ENCODE data around the gene PSME3.
A peak's percentile ranks its signal among the peaks of the same experiment; 100 is the strongest.

The PSME3 gene

DNA sequence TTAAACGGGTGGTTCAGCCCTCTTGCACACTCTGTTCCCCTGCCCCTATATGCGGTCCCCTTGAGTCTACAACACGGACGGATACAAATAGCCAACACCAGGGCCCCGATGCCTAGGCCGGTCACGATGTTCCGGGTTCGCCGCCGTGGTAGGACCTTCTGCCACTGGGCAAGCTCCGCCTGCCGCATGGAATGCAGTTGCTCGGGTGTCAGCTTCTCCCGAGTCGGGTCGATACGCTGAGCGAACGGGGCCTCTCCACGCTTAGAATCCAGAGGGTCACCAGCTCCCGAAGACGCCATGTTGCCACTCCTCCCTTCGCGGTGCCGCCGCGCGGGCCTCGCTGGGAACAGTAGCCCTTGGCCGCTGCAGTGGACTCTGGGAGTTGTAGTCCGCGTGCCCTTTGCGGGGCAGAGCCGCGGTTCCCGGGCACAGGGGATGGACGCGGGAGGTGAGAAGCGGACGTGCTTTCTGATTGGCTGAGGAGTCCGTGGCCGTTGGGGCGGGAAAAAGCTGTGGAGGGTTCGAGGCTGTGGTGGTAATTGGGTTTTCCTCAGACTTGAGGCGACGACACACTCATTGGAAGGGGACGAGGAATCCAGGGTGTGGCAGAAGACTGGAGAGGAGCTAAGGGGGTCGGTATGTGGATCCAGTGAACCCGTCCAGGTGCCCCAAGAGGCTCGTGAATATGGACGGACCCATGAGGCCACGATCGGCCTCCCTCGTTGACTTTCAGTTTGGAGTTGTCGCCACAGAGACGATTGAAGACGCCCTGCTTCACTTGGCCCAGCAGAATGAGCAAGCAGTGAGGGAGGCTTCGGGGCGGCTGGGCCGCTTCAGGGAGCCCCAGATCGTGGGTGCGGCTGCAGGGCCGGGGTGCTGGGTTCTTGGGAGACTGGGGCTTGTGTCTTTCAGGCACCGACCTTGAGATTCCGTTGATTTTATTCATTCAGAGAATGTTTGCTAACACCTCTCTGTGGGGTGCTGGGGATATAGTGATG lies 34.5 kb upstream of the PSME3 start, which contains the start of the genes CNTD1 and COA3:
Gene CNTD1 (plus strand): TSS at position 479 of the 998 bp plus-strand sequence. CDS start 207 bp downstream, at position 686.
Gene COA3 (minus strand): TSS at position 322 of the 998 bp plus-strand sequence. CDS start 23 bp downstream, at position 299.
- DNase-seq (ENCODE audit: low spot score): peak; percentile 96
- TF ChIP-seq, protein P1, sequence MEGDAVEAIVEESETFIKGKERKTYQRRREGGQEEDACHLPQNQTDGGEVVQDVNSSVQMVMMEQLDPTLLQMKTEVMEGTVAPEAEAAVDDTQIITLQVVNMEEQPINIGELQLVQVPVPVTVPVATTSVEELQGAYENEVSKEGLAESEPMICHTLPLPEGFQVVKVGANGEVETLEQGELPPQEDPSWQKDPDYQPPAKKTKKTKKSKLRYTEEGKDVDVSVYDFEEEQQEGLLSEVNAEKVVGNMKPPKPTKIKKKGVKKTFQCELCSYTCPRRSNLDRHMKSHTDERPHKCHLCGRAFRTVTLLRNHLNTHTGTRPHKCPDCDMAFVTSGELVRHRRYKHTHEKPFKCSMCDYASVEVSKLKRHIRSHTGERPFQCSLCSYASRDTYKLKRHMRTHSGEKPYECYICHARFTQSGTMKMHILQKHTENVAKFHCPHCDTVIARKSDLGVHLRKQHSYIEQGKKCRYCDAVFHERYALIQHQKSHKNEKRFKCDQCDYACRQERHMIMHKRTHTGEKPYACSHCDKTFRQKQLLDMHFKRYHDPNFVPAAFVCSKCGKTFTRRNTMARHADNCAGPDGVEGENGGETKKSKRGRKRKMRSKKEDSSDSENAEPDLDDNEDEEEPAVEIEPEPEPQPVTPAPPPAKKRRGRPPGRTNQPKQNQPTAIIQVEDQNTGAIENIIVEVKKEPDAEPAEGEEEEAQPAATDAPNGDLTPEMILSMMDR (IDR thresholded peaks at IDR 0.05; ENCODE audit: borderline replicate concordance, control extremely low read depth, extremely low read depth, insufficient read depth, missing control alignments): no peak
- in situ Hi-C loops (cut with MboI; ENCODE audit: low sequenced_read_pairs, unreplicated experiment): no loop called here

DNA sequence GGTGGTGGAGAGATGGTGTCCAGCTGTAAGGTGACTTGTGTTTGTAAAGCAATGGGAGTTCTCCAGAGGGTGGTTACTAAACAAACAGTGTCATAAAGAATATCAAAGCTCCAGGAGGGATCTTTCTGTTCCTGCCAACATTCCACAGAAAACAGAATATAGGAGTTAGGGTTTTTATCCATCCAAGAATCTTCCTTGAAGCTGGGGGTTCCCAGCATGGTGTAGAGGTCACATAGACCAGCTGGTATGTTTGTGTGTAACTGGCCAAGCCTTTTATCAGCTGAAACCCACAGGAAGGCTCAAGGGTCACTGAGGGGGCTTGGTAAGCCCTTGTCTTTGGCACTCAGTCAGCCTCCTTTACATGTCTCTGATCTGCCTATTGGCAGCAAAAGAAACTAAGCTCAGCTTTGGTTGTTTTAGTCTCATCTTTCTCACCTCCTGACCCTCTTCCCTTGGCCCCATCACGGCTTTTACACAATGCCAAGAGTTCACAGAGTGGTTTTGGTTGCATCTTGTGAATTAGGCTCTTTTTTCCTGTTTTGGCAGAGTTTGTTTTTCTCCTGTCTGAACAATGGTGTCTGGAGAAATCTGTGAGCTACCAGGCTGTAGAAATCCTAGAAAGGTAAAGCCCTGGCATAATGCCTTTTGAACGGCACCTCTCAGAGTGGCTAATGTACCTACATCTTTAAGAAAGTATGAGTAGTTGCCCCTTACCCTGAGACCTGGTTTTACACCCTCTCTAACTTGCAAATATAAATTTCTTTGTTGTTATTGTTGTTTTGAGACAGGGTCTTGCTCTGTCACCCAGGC lies 29.9 kb upstream of the PSME3 start:
- TF ChIP-seq, protein P1 (IDR thresholded peaks at IDR 0.05; ENCODE audit: borderline replicate concordance, control extremely low read depth, extremely low read depth, insufficient read depth, missing control alignments): no peak
- DNase-seq (ENCODE audit: low spot score): no peak
- in situ Hi-C loops (cut with MboI; ENCODE audit: low sequenced_read_pairs, unreplicated experiment): no loop called here

DNA sequence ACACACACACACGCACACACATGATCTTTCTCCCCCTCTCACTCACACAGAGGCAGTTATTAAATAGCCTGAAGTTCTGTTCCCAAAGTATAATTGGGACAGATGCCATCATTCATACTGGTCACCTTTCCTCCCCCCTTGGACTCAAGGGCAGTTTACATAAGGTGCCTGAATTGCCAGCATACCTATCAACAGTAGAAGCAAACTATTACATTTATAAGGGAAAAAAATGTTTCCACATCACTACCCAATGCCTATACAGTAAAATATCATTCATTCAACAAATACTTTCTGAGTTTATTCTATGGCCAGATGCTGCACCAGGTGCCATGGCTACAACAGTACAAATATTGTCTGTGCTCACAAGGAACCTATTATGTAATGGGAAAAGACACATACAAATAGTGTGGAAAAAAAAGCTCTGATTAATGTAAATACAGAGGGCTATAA lies 28.3 kb upstream of the PSME3 start:
- TF ChIP-seq, protein P1 (IDR thresholded peaks at IDR 0.05; ENCODE audit: borderline replicate concordance, control extremely low read depth, extremely low read depth, insufficient read depth, missing control alignments): no peak
- in situ Hi-C loops (cut with MboI; ENCODE audit: low sequenced_read_pairs, unreplicated experiment): no loop called here
- DNase-seq (ENCODE audit: low spot score): no peak

DNA sequence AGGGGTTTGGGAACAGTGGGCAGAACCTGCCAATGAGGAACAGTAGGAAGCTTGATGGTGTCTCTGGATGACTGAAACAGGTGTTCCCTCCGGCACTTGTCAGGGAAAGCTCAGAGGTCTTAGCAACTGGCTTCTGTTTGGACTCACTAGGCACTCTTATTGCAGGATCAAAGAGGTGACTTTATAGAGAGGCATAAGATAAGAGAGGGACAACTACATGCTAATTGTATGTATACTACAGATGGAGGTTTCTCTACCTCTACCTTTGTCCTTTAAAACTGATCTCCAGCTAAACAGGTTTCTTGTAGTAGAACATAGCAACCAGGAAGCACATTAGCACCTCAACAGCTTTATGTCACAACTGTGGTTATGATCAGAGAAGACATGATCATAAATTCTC lies 26.9 kb upstream of the PSME3 start:
- in situ Hi-C loops (cut with MboI; ENCODE audit: low sequenced_read_pairs, unreplicated experiment): no loop called here
- no peak for DNase-seq (ENCODE audit: low spot score)
- TF ChIP-seq, protein P1 (IDR thresholded peaks at IDR 0.05; ENCODE audit: borderline replicate concordance, control extremely low read depth, extremely low read depth, insufficient read depth, missing control alignments): no peak

DNA sequence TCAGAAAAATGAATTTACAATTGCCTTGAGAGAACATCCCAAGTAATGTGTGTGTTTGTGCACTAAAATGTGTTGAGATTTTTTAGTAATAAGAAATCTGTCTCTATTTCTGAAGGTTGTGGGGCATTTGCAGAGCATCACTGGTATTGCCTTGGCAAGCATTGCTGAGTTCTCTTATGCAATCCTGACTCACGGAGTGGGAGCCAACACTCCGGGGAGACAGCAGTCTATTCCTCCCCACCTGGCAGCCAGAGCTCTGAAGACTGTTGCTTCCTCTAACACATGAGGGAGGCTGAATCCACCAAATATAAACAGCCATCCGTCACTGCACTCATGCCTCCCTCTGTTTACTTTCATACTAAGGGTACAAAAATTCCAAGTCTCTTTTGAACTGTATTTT lies 23.9 kb upstream of the PSME3 start:
- DNase-seq (ENCODE audit: low spot score): no peak
- TF ChIP-seq, protein P1 (IDR thresholded peaks at IDR 0.05; ENCODE audit: borderline replicate concordance, control extremely low read depth, extremely low read depth, insufficient read depth, missing control alignments): no peak
- in situ Hi-C loops (cut with MboI; ENCODE audit: low sequenced_read_pairs, unreplicated experiment): no loop called here

Measured in GM13976 (cell line).